Lung (tissue), 12 donors: ENCODE measurements around the gene PRXL2B. TPM values are rescaled to one million over a fixed set of nuclear protein-coding genes. Genes with fewer than 3 reads are reported as not detected.

Experiments
- ATAC-seq: fragments of 200-7000 bp; cut with Tn5 transposase; one replicate; pipeline ENCODE4 v1.9.1; 2020; ENCODE audit warnings: moderate number of reproducible peaks; ENCODE audit not compliant: insufficient read depth, low FRiP score
- DNase-seq, 3 donors: peaks; one replicate each; pipeline ENCODE4 v3.0.0-alpha.2; 2013 to 2017
- H3K27ac ChIP-seq, 2 donors: one replicate each; pipeline ENCODE4 v1.5.1; 2013; ENCODE audit warnings: mild to moderate bottlenecking in 2 of 2, moderate library complexity in 2 of 2, control low read depth in 1 of 2, inconsistent platforms in 1 of 2, low read depth in 1 of 2, low read length in 1 of 2
- H3K27me3 ChIP-seq, 3 donors: one replicate each; pipeline ENCODE4 v1.5.1; 2013; ENCODE audit warnings: low read length in 2 of 3; ENCODE audit not compliant: control insufficient read depth in 3 of 3, insufficient read depth in 3 of 3
- H3K36me3 ChIP-seq, 4 donors: one replicate each; pipeline ENCODE4 v1.5.1; 2013; ENCODE audit warnings: low read length in 4 of 4, mild to moderate bottlenecking in 1 of 4, moderate library complexity in 1 of 4; ENCODE audit not compliant: control insufficient read depth in 4 of 4, insufficient read depth in 4 of 4
- H3K4me1 ChIP-seq, 5 donors: one replicate each; pipeline ENCODE4 v1.5.1; 2013; ENCODE audit warnings: low read length in 5 of 5, mild to moderate bottlenecking in 2 of 5, moderate library complexity in 1 of 5; ENCODE audit not compliant: control insufficient read depth in 5 of 5, insufficient read depth in 5 of 5
- H3K4me3 ChIP-seq: one replicate; pipeline ENCODE4 v1.5.1; 2013; ENCODE audit warnings: mild to moderate bottlenecking, control low read depth, moderate library complexity
- H3K9ac ChIP-seq, 2 donors: one replicate each; pipeline ENCODE4 v1.5.1; 2013; ENCODE audit warnings: low read length in 2 of 2, control low read depth in 1 of 2; ENCODE audit not compliant: insufficient read depth in 1 of 2
- H3K9me3 ChIP-seq, 4 donors: one replicate each; pipeline ENCODE4 v1.5.1; 2013; ENCODE audit warnings: low read length in 3 of 4, mild to moderate bottlenecking in 1 of 4, moderate library complexity in 1 of 4; ENCODE audit not compliant: control insufficient read depth in 4 of 4, insufficient read depth in 3 of 4
- WGBS, 2 donors: extraction: QIAGEN DNeasy Blood & Tissue Kit; methylation state at CpG; one replicate each; pipeline ENCODE4 v1.1.7; 2013; 5-methylcytosine and 5-hydroxymethylcytosine counted together
- polyA plus RNA-seq, 2 donors: library from polyadenylated mRNA; stranded (reverse); fragments of 200-250 nt; gene quantifications; one replicate each; pipeline ENCODE4 v1.2.1, GENCODE V29; 2013
- total RNA-seq, 2 donors: library from RNA; depleted of rRNA in 1 of 2; stranded (reverse); fragments of >200 nt in 1 of 2; gene quantifications; one replicate each; pipeline ENCODE4 v1.2.1, GENCODE V29; 2014 to 2021
- TF ChIP-seq, protein P1 (sequence below): IDR thresholded peaks from 2 replicates; pipeline ENCODE4 v1.5.1; 2012; ENCODE audit warnings: mild to moderate bottlenecking; ENCODE audit errors: control extremely low read depth, extremely low read depth
- donor health status: control.
- donor health status: control.
- donor health status: Bipolar disorder and iron deficiency.
- donor health status: healthy.
- donor health status: DM: yes; HTN: yes; CAD: no.

The PRXL2B gene
- total and polyA plus RNA-seq, 4 donors, result 17.8 to 39.8 (median 27.0) TPM

DNA sequence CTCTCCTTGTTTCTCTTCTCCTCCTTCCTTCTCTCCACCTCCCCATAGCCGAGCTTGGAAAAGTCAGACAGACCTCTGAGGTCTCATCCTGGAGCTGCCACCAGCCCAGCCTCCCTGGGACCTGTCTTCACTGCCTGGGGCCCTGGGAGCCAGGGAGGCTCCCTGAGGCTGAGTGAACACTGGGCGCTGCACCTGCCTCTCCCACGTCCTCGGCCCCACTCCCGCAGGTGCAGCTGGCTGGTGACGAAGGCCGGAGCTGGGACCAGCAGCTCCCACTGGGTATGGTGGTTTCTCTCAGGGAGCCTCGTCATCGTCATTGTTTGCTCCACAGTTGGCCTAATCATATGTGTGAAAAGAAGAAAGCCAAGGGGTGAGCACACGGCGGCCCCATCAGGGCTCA is 25.1 kb upstream of the PRXL2B start:
- DNase-seq, result no peak
- ATAC-seq, result no peak
- H3K27ac ChIP-seq, result no peak overlapping the region
- no peak overlapping the region for H3K9ac ChIP-seq
- WGBS, 2 donors, result 90 to 91% methylated on average over 11 of the region's 11 CpGs
- peaks cover 0 to 19% (median 8%) of the 10 kb centered on the region in 5 donors for H3K4me1 ChIP-seq
- TF ChIP-seq, protein P1, sequence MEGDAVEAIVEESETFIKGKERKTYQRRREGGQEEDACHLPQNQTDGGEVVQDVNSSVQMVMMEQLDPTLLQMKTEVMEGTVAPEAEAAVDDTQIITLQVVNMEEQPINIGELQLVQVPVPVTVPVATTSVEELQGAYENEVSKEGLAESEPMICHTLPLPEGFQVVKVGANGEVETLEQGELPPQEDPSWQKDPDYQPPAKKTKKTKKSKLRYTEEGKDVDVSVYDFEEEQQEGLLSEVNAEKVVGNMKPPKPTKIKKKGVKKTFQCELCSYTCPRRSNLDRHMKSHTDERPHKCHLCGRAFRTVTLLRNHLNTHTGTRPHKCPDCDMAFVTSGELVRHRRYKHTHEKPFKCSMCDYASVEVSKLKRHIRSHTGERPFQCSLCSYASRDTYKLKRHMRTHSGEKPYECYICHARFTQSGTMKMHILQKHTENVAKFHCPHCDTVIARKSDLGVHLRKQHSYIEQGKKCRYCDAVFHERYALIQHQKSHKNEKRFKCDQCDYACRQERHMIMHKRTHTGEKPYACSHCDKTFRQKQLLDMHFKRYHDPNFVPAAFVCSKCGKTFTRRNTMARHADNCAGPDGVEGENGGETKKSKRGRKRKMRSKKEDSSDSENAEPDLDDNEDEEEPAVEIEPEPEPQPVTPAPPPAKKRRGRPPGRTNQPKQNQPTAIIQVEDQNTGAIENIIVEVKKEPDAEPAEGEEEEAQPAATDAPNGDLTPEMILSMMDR, result no peak
- peaks cover 0 to 55% (median 0%) of the 10 kb centered on the region in 4 donors for H3K36me3 ChIP-seq
- no peaks in the 10 kb centered on the region for H3K27me3 ChIP-seq
- no peaks in the 10 kb centered on the region for H3K9me3 ChIP-seq
- H3K4me3 ChIP-seq, result no peak overlapping the region

DNA sequence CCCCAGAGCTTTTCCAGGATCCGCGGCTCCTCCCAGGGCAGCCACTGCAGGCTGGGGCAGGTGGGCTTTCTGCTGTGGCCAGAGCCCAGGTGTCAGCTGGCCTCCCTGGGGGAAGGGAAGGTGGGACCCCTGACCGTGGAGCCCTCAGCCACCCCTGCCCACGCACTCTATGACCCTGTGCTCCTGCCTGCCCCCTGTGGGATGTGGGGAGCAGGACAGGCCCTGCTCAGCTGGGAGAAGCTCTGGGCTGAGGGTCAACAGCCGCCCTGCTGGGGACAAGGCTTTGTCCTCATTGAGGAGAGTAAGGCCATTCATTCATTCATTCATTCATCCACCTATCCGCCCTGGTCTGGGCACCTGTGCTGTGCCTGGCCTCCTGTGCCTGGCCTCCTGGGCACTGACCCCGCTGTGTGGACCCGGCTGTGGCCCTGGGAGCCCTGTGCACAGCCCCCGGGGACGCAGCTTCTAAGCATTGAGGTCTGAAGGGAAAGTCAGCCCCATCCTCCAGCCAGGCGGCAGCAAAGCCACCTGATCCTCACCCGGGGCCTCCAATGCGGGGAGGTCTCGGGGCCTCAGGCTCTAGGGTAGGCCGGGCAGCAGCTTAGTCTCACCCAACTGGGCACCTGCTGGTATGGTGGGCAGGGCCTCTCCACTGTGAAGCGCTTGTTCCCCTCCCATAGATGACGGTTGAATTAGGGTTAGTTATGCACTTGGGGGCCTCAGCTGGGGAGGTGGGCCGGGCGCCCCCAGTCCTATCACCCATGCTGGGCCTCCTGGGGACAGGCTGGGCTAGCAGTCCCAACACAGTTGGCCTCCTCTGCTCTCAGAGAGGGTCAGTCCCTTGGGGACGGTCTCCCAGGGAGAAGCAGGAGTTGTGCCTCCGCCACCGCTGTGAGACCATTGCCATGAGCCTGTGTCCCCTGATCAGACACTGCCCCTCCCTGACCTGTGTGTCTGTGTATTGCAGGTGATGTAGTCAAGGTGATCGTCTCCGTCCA is 24.4 kb upstream of the PRXL2B start:
- ATAC-seq (no peak), DNase-seq (no peak)
- no peak overlapping the region for H3K9ac ChIP-seq
- WGBS, 2 donors, result 95% methylated on average over 24 of the region's 24 CpGs
- no peaks in the 10 kb centered on the region for H3K27me3 ChIP-seq
- no peaks in the 10 kb centered on the region for H3K9me3 ChIP-seq
- H3K4me1 ChIP-seq, result peaks cover 0 to 19% (median under 1%) of the 10 kb centered on the region in 5 donors
- no peak overlapping the region for H3K4me3 ChIP-seq
- peaks cover 0 to 55% (median 0%) of the 10 kb centered on the region in 4 donors for H3K36me3 ChIP-seq
- TF ChIP-seq, protein P1, result no peak
- H3K27ac ChIP-seq, result no peak overlapping the region

DNA sequence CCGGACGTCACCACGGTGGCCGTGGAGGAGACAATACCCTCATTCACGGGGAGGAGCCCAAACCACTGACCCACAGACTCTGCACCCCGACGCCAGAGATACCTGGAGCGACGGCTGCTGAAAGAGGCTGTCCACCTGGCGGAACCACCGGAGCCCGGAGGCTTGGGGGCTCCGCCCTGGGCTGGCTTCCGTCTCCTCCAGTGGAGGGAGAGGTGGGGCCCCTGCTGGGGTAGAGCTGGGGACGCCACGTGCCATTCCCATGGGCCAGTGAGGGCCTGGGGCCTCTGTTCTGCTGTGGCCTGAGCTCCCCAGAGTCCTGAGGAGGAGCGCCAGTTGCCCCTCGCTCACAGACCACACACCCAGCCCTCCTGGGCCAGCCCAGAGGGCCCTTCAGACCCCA is 23.4 kb upstream of the PRXL2B start:
- no peak overlapping the region for H3K4me3 ChIP-seq
- no peaks in the 10 kb centered on the region for H3K9me3 ChIP-seq
- TF ChIP-seq, protein P1, result no peak
- WGBS, 2 donors, result 88 to 91% methylated on average over 17 to 18 of the region's 18 CpGs
- no peak overlapping the region for H3K27ac ChIP-seq
- peaks cover 0 to 13% (median 0%) of the 10 kb centered on the region in 5 donors for H3K4me1 ChIP-seq
- DNase-seq (no peak), ATAC-seq (no peak)
- peaks cover 0 to 53% (median 0%) of the 10 kb centered on the region in 4 donors for H3K36me3 ChIP-seq
- no peak overlapping the region for H3K9ac ChIP-seq
- no peaks in the 10 kb centered on the region for H3K27me3 ChIP-seq
